ENCODE results near the gene MEIOSIN.
"Not testable (repeated sequence)": the region's sequence is repeated elsewhere in the genome, so short reads cannot be mapped to it uniquely, and the experiment has no call there.

The MEIOSIN gene

GRCh38 chr19:45793876-45794275, 60.6 kb downstream of the MEIOSIN start:
- Histone ChIP-seq H3K4me3 (ENCODE audit: low read depth, low read length) (no peak overlapping the region), H3K36me3 (replicated peaks) (peaks cover 17% of the 10 kb centered on the region), H3K27ac (no peak overlapping the region), H3K27me3 (replicated peaks) (no peaks in the 10 kb centered on the region)
- in situ Hi-C loops (cut with HindIII; ENCODE audit: low pct_ligation_motif_present, low sequenced_read_pairs): no loop called here
- TF ChIP-seq CTCF (IDR thresholded peaks at IDR 0.05; ENCODE audit: low read depth, low read length, missing control alignments): no peak
- no peak for DNase-seq

GRCh38 chr19:45794627-45795026, 61.4 kb downstream of the MEIOSIN start:
- Histone ChIP-seq H3K36me3 (replicated peaks) (peaks cover 10% of the 10 kb centered on the region), H3K4me3 (ENCODE audit: low read depth, low read length) (no peak overlapping the region), H3K27ac (no peak overlapping the region), H3K27me3 (replicated peaks) (no peaks in the 10 kb centered on the region)
- DNase-seq: no peak
- no peak for TF ChIP-seq CTCF (IDR thresholded peaks at IDR 0.05; ENCODE audit: low read depth, low read length, missing control alignments)
- in situ Hi-C loops (cut with HindIII; ENCODE audit: low pct_ligation_motif_present, low sequenced_read_pairs): no loop called here

GRCh38 chr19:45798995-45799517, 65.8 kb downstream of the MEIOSIN start:
- no peaks in the 10 kb centered on the region for H3K36me3 ChIP-seq (replicated peaks)

GRCh38 chr19:45799541-45799940, 66.3 kb downstream of the MEIOSIN start:
- in situ Hi-C loops (cut with HindIII; ENCODE audit: low pct_ligation_motif_present, low sequenced_read_pairs); H3K27ac ChIP-seq; H3K27me3 ChIP-seq (replicated peaks); H3K4me3 ChIP-seq (ENCODE audit: low read depth, low read length); H3K36me3 ChIP-seq (replicated peaks); DNase-seq: not testable (repeated sequence)

More at GRCh38 chr19:45798995-45799517, 65.8 kb downstream of the MEIOSIN start:
- peak; percentile 72 for DNase-seq
- Histone ChIP-seq H3K27me3 (replicated peaks) (no peaks in the 10 kb centered on the region), H3K27ac (no peak overlapping the region), H3K4me3 (ENCODE audit: low read depth, low read length) (no peak overlapping the region)
- in situ Hi-C loops (cut with HindIII; ENCODE audit: low pct_ligation_motif_present, low sequenced_read_pairs): no loop called here
- peak; percentile 85 for TF ChIP-seq CTCF (IDR thresholded peaks at IDR 0.05; ENCODE audit: low read depth, low read length, missing control alignments)

GRCh38 chr19:45800070-45800553, 66.9 kb downstream of the MEIOSIN start:
- Histone ChIP-seq H3K36me3 (replicated peaks) (no peaks in the 10 kb centered on the region), H3K4me3 (ENCODE audit: low read depth, low read length) (no peak overlapping the region), H3K27me3 (replicated peaks) (no peaks in the 10 kb centered on the region), H3K27ac (no peak overlapping the region)
- peak; percentile 31 for DNase-seq
- in situ Hi-C loops (cut with HindIII; ENCODE audit: low pct_ligation_motif_present, low sequenced_read_pairs): no loop called here
- no peak for TF ChIP-seq CTCF (IDR thresholded peaks at IDR 0.05; ENCODE audit: low read depth, low read length, missing control alignments)

- H3K4me3 ChIP-seq (ENCODE audit: low read depth, low read length): no peak overlapping the region
These were observed 68.5 kb downstream of the MEIOSIN start for GRCh38 chr19:45801603-45802175.

More at GRCh38 chr19:45801603-45802175, 68.5 kb downstream of the MEIOSIN start:
- Histone ChIP-seq H3K27ac (no peak overlapping the region), H3K36me3 (replicated peaks) (no peaks in the 10 kb centered on the region), H3K27me3 (replicated peaks) (no peaks in the 10 kb centered on the region)
- TF ChIP-seq CTCF (IDR thresholded peaks at IDR 0.05; ENCODE audit: low read depth, low read length, missing control alignments): no peak
- no peak for DNase-seq
- in situ Hi-C loops (cut with HindIII; ENCODE audit: low pct_ligation_motif_present, low sequenced_read_pairs): no loop called here
